Omental fat pad (tissue), 4 donors: Measurements from ENCODE around the gene PSTPIP2. TPM values are rescaled to one million over a fixed set of nuclear protein-coding genes. Genes with fewer than 3 reads are reported as not detected.

Experiments
- ATAC-seq: fragments of 150-250 bp; one replicate; pipeline ENCODE4 v1.9.1; 2016; ENCODE audit warnings: mild to moderate bottlenecking, moderate library complexity; ENCODE audit not compliant: low FRiP score
- DNase-seq: peaks from one replicate; pipeline ENCODE4 v3.0.0-alpha.2; 2019; ENCODE audit warnings: low spot score
- CTCF ChIP-seq, 3 donors: fragments of 450-650 bp; IDR thresholded peaks; one replicate each; pipeline ENCODE4 v1.5.1; 2016 to 2017; ENCODE audit warnings: antibody characterized with exemption in 3 of 3, mild to moderate bottlenecking in 3 of 3, moderate library complexity in 2 of 3
- total RNA-seq, 4 donors: library from RNA; depleted of rRNA; stranded (reverse); fragments of >200 nt; gene quantifications; one replicate each; pipeline ENCODE4 v1.1.0, GENCODE V29; 2016

The PSTPIP2 gene
- total RNA-seq, result 10 to 100 TPM in 2 of 4 donors, 1 to 10 TPM in 2; 4.4 to 17.0 (median 8.2) TPM

GRCh38 chr18:46071653-46072375, at the start of gene PSTPIP2:
Gene PSTPIP2 (minus strand): TSS chr18:46072260. CDS start chr18:46072188, 72 bp downstream.
- ATAC-seq, result peak; percentile 87
- peak; percentile 52 for DNase-seq
- no peak for TF ChIP-seq CTCF (IDR thresholded peaks at IDR 0.05)

- TF ChIP-seq CTCF (IDR thresholded peaks at IDR 0.05), result no peak
- no peak for DNase-seq
- no peak for ATAC-seq
Observed at GRCh38 chr18:46113751-46114150, 41.7 kb upstream of the PSTPIP2 start.

GRCh38 chr18:46110406-46110805, 38.3 kb upstream of the PSTPIP2 start:
- no peak for TF ChIP-seq CTCF (IDR thresholded peaks at IDR 0.05)
- ATAC-seq (no peak), DNase-seq (no peak)

- DNase-seq, result no peak
- no peak for ATAC-seq
- no peak for TF ChIP-seq CTCF (IDR thresholded peaks at IDR 0.05)
Observed at GRCh38 chr18:46109386-46109785, 37.3 kb upstream of the PSTPIP2 start.

- ATAC-seq, result peak; percentile 97
- DNase-seq, result peak; percentile 83
- no peak for TF ChIP-seq CTCF (IDR thresholded peaks at IDR 0.05)
Observed at GRCh38 chr18:46104128-46104911, 32.3 kb upstream of the PSTPIP2 start, which contains the start of gene HAUS1. Gene HAUS1 (plus strand): TSS chr18:46104385. CDS start chr18:46104412, 27 bp downstream.

GRCh38 chr18:46099463-46099862, 27.4 kb upstream of the PSTPIP2 start:
- no peak for TF ChIP-seq CTCF (IDR thresholded peaks at IDR 0.05)
- DNase-seq (no peak), ATAC-seq (no peak)
